Spleen (tissue), 11 donors: Measurements from ENCODE around the gene FSTL1. TPM values are rescaled to one million over a fixed set of nuclear protein-coding genes. Genes with fewer than 3 reads are reported as not detected.
"Not testable (repeated sequence)": the region's sequence is repeated elsewhere in the genome, so short reads cannot be mapped to it uniquely, and the experiment has no call there.

ENCODE experiments used
- DNase-seq: peaks from one replicate; pipeline ENCODE4 v3.0.0-alpha.2; 2020
- H3K27ac ChIP-seq, 8 donors: fragments of 200-600 bp; sonication (generic) in 7 of 8; 1 replicate in 4 of 8; 2 replicates in 4 of 8; pipeline versions ENCODE4 v1.5.0 to v1.8.0; 2016 to 2021; ENCODE audit warnings: inconsistent platforms in 4 of 8, mild to moderate bottlenecking in 4 of 8, moderate library complexity in 1 of 8
- H3K27me3 ChIP-seq, 7 donors: fragments of 200-600 bp; sonication (generic) in 6 of 7; replicated peaks in 1 of 7; 1 replicate in 4 of 7; 2 replicates in 3 of 7; pipeline versions ENCODE4 v1.5.0 to v1.8.0; 2016 to 2021; ENCODE audit warnings: inconsistent platforms in 3 of 7, mild to moderate bottlenecking in 1 of 7
- H3K36me3 ChIP-seq, 6 donors: fragments of 200-600 bp; sonication (generic) in 5 of 6; 1 replicate in 4 of 6; 2 replicates in 2 of 6; pipeline versions ENCODE4 v1.5.0 to v1.8.0; 2016 to 2021; ENCODE audit warnings: inconsistent platforms in 2 of 6
- H3K4me1 ChIP-seq, 6 donors: fragments of 200-600 bp; sonication (generic) in 5 of 6; 1 replicate in 3 of 6; 2 replicates in 3 of 6; pipeline versions ENCODE4 v1.5.0 to v1.8.0; 2016 to 2021; ENCODE audit warnings: inconsistent platforms in 3 of 6
- H3K4me3 ChIP-seq, 8 donors: fragments of 200-600 bp; sonication (generic) in 7 of 8; 1 replicate in 4 of 8; 2 replicates in 4 of 8; pipeline versions ENCODE4 v1.5.0 to v1.8.0; 2016 to 2021; ENCODE audit warnings: inconsistent platforms in 4 of 8, mild to moderate bottlenecking in 4 of 8, moderate library complexity in 2 of 8
- H3K9me3 ChIP-seq, 8 donors: fragments of 200-600 bp; sonication (generic) in 7 of 8; 1 replicate in 4 of 8; 2 replicates in 4 of 8; pipeline versions ENCODE4 v1.5.0 to v1.8.0; 2016 to 2021; ENCODE audit warnings: inconsistent platforms in 4 of 8
- POLR2A ChIP-seq, 3 donors: fragments of 450-650 bp; IDR thresholded peaks; one replicate each; pipeline ENCODE4 v1.5.1; 2017; ENCODE audit warnings: antibody characterized with exemption in 3 of 3, mild to moderate bottlenecking in 1 of 3
- POLR2AphosphoS5 ChIP-seq, 3 donors: sonication (generic); formaldehyde crosslinking; IDR thresholded peaks; one replicate each; pipeline ENCODE4 v1.5.1; 2017; ENCODE audit warnings: antibody characterized with exemption in 3 of 3
- WGBS, 5 donors: extraction: QIAGEN DNeasy Blood & Tissue Kit in 3 of 5; methylation state at CpG; one replicate each; pipeline versions ENCODE4 v1.1.5 to v1.1.7; 2013 to 2018; 5-methylcytosine and 5-hydroxymethylcytosine counted together
- intact Hi-C: fragments of 100-400 bp; cut with DNase I; formaldehyde crosslinking; loops from one replicate; pipeline ENCODE4 v1.15.0; 2023; ENCODE audit warnings: low total_unique reads
- polyA plus RNA-seq, 3 donors: library from polyadenylated mRNA; stranded (reverse); fragments of 200-250 nt; gene quantifications; one replicate each; pipeline ENCODE4 v1.2.1, GENCODE V29; 2013
- total RNA-seq, 7 donors: library from RNA; depleted of rRNA in 3 of 7; stranded (reverse); fragments of >200 nt in 3 of 7; fragmentation: NEBNext Ultra II Directional in 4 of 7; extraction: Animal tissue kit (Norgen Biotek cat#: 25700) in 4 of 7; gene quantifications; one replicate each; pipeline versions ENCODE4 v1.1.0 to v1.2.1, GENCODE V29; 2016 to 2021
- TF ChIP-seq, protein P1 (sequence below), 11 experiments: fragments of 200-600 bp in 7 of 11; fragments of 450-650 bp in 4 of 11; sonication (generic) in 4 of 11; IDR thresholded peaks in 8 of 11; conservative IDR thresholded peaks in 3 of 11; 1 replicate in 7 of 11; 2 replicates in 4 of 11; pipeline versions ENCODE4 v1.4.0 to v1.8.0; 2016 to 2021; ENCODE audit warnings: antibody characterized with exemption in 11 of 11, inconsistent platforms in 4 of 11, mild to moderate bottlenecking in 1 of 11
- donor health status: healthy with polysubstance abuse.
- donor health status: DM: no; HTN: no; CAD: no; lungs with moderate emphysema.
- donor health status: DM: no; HTN: no; CAD: no.
- donor health status: Bipolar disorder and iron deficiency.
- donor health status: healthy.
- donor health status: DM: no; HTN: no; CAD: no.
- donor health status: DM: yes; HTN: yes; CAD: no.

The FSTL1 gene
- total and polyA plus RNA-seq, 10 donors: 6.7 to 228 (median 99.3) TPM

DNA sequence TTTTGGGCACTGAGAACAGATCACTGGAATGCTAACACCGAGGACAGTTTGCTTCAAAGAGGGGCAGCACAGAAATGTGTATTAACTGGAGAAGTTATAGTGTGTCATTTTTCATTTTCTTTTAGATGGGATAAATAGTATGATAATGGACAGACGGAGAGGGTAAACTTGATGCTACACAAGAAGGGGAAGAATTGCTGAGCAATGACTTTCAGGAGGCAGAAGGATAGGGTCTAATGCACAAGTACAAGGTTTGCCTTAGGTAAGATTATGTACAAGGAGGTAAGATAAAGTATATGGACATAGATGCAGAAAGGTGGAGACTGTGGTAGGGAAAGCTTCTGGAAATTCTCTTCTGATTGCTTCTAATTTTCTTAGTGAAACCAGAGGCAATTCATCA, 69.3 kb downstream of the FSTL1 start:
- intact Hi-C loops: no loop called here
- H3K9me3 ChIP-seq: peaks cover 0 to 9% (median 6%) of the 10 kb centered on the region in 8 donors
- no peaks in the 10 kb centered on the region for H3K36me3 ChIP-seq
- H3K4me3 ChIP-seq: no peak overlapping the region
- DNase-seq: no peak
- no peaks in the 10 kb centered on the region for H3K4me1 ChIP-seq
- TF ChIP-seq POLR2AphosphoS5 (IDR thresholded peaks at IDR 0.05): no peak
- TF ChIP-seq POLR2A (IDR thresholded peaks at IDR 0.05): no peak
- TF ChIP-seq, protein P1, sequence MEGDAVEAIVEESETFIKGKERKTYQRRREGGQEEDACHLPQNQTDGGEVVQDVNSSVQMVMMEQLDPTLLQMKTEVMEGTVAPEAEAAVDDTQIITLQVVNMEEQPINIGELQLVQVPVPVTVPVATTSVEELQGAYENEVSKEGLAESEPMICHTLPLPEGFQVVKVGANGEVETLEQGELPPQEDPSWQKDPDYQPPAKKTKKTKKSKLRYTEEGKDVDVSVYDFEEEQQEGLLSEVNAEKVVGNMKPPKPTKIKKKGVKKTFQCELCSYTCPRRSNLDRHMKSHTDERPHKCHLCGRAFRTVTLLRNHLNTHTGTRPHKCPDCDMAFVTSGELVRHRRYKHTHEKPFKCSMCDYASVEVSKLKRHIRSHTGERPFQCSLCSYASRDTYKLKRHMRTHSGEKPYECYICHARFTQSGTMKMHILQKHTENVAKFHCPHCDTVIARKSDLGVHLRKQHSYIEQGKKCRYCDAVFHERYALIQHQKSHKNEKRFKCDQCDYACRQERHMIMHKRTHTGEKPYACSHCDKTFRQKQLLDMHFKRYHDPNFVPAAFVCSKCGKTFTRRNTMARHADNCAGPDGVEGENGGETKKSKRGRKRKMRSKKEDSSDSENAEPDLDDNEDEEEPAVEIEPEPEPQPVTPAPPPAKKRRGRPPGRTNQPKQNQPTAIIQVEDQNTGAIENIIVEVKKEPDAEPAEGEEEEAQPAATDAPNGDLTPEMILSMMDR (IDR thresholded peaks at IDR 0.05 in 8 of 11, conservative IDR thresholded peaks at IDR 0.05 in 3 of 11): no peak
- H3K27ac ChIP-seq: no peak overlapping the region
- WGBS, 5 donors: 75 to 91% (median 88%) methylated on average over 2 of the region's 2 CpGs
- H3K27me3 ChIP-seq: peaks cover 0 to 4% (median 0%) of the 10 kb centered on the region in 7 donors

DNA sequence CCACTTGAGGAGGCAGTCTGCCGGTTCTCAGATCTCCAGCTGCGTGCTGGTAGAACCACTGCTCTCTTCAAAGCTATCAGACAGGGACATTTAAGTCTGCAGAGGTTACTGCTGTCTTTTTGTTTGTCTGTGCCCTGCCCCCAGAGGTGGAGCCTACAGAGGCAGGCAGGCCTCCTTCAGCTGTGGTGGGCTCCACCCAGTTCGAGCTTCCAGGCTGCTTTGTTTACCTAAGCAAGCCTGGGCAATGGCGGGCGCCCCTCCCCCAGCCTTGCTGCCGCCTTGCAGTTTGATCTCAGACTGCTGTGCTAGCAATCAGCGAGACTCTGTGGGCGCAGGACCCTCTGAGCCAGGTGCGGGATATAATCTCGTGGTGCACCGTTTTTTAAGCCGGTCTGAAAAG, 72.8 kb downstream of the FSTL1 start:
- H3K4me3 ChIP-seq, H3K27me3 ChIP-seq, DNase-seq, H3K27ac ChIP-seq, H3K9me3 ChIP-seq, H3K4me1 ChIP-seq, H3K36me3 ChIP-seq, intact Hi-C loops: not testable (repeated sequence)
- 79 to 87% (median 82%) methylated on average over 5 to 12 of the region's 12 CpGs for WGBS, 5 donors

DNA sequence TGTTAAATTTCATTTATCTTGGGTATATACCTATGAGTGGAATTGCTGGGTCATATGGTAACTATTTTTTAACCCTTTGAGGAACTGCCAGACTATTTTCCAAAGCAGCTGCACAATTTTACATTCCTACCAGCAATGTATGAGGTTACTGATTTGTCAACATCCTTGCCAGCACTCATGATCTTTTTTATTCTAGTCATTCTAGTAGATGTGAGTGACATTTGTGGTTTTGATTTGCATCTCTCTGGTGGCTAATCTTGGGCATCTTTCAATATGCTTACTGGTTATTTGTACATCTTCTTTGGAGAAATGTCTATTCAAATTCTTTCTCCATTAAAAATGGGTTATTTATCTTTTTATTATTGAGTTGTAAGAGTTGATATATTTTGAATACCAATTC, 80.3 kb downstream of the FSTL1 start:
- Histone ChIP-seq H3K4me3 (no peak overlapping the region), H3K4me1 (no peaks in the 10 kb centered on the region), H3K27ac (no peak overlapping the region), H3K36me3 (no peaks in the 10 kb centered on the region), H3K27me3 (no peaks in the 10 kb centered on the region), H3K9me3 (no peaks in the 10 kb centered on the region)
- DNase-seq: no peak
- intact Hi-C loops: no loop called here
- TF ChIP-seq POLR2AphosphoS5 (IDR thresholded peaks at IDR 0.05) (no peak), POLR2A (IDR thresholded peaks at IDR 0.05) (no peak)
- TF ChIP-seq, protein P1 (IDR thresholded peaks at IDR 0.05 in 8 of 11, conservative IDR thresholded peaks at IDR 0.05 in 3 of 11): no peak

GRCh38 chr3:120369037-120369467, 81.7 kb downstream of the FSTL1 start:
- Histone ChIP-seq H3K4me1 (no peaks in the 10 kb centered on the region), H3K27me3 (no peaks in the 10 kb centered on the region), H3K27ac (no peak overlapping the region), H3K9me3 (no peaks in the 10 kb centered on the region), H3K36me3 (no peaks in the 10 kb centered on the region), H3K4me3 (no peak overlapping the region)
- whole genome bisulfite sequencing, 5 donors: 62 to 72% (median 67%) methylated on average over 2 of the region's 2 CpGs
- TF ChIP-seq POLR2AphosphoS5 (IDR thresholded peaks at IDR 0.05): no peak
- no peak for TF ChIP-seq POLR2A (IDR thresholded peaks at IDR 0.05)
- TF ChIP-seq, protein P1 (IDR thresholded peaks at IDR 0.05 in 8 of 11, conservative IDR thresholded peaks at IDR 0.05 in 3 of 11): no peak
- intact Hi-C loops: no loop called here
- DNase-seq: no peak

GRCh38 chr3:120368172-120368571, 82.6 kb downstream of the FSTL1 start:
- H3K4me3 ChIP-seq: no peak overlapping the region
- WGBS, 5 donors: 71 to 91% (median 84%) methylated on average over 3 of the region's 3 CpGs
- intact Hi-C loops: no loop called here
- H3K27me3 ChIP-seq: no peaks in the 10 kb centered on the region
- no peaks in the 10 kb centered on the region for H3K9me3 ChIP-seq
- no peaks in the 10 kb centered on the region for H3K4me1 ChIP-seq
- no peak overlapping the region for H3K27ac ChIP-seq
- DNase-seq: no peak
- no peaks in the 10 kb centered on the region for H3K36me3 ChIP-seq
- TF ChIP-seq POLR2AphosphoS5 (IDR thresholded peaks at IDR 0.05) (no peak), POLR2A (IDR thresholded peaks at IDR 0.05) (no peak)
- TF ChIP-seq, protein P1 (IDR thresholded peaks at IDR 0.05 in 8 of 11, conservative IDR thresholded peaks at IDR 0.05 in 3 of 11): no peak
